HK-2 (cell line): ENCODE data around the gene FES.

Experiments
- DNase-seq: peaks from one replicate; pipeline ENCODE4 v3.0.0-alpha.2; 2018; ENCODE audit not compliant: unreplicated experiment

The FES gene

DNA sequence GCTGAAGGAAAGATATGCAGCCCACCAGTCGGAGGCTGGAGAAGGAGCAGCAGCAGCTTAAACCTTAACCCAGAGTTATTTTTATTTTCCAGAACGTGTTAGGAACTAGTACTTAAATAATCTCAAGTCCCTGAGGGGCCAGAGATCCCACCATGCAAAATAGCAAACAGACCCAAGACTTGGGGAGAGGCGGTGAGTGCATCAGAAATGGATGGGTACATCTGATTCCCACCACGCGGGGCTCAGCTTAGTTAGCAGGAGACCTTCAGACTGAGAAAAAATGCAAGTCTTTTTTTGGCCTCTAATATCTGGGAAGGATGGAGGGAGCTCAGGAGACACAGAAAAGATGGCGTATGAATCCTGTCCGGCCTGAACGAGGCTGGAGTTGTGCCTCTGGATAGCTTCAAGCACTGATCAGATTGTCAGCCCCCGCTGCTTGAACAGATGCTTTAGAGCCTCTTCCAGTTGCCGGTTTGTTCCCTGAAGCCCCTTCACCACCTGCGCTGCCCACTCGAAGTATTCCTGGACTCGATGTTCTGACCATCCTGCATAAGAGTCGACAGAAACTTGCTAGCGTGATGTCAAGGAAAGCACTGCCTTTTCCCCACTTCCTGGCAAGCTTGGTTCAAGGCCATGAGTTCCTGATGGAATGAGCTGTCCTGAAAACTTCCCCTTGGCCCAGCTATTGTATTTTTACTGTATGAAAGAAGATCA lies 46.7 kb downstream of the FES start:
- DNase-seq = no peak

- no peak for DNase-seq
These were observed 47.2 kb downstream of the FES start for GRCh38 chr15:90931575-90931827.

DNA sequence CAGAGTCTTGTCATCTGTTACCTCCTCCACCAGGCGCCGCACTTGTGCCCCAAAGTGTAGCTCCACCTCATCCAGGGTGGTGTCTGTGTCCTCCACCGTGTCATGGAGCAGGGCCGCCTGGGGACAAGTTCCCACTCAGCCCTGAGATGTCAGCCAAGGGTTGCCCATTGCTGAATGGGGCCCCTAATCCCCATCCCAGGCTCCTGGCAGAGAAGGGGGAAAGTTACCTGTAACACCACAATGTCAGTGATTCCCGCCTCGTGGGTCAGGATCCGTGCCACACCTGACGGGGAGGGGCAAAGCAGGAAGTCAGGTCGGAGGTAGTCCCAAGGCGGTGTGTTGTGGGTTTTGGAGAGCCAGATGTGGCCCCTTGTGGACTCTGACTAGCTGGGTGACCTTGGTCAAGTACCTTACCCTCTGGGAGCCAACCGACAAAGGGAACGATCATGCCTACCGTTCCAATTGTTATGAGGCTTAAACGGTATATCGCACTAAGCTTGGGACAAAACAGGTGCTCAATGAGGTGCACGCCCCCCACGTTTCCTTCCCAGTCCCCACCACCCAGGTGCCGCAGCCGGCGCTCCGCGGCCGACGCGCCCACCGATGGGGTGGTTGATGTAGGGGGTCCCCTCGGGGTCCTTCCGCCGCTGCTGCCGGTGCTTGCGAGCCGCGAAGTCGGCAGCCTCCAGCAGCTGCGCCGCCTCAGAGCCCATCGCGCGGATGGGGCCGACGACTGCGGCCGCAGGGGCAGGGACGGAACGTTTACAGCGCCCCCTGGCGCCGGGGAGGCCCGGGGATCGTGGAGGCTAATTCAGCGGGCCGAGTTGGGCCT lies 47.7 kb downstream of the FES start, which contains the start of gene HDDC3:
Gene HDDC3, minus strand, starts transcription at position 722 of the 832 bp plus-strand sequence. Its CDS starts 9 bp downstream, at position 713.
- DNase-seq = peak; percentile 84

GRCh38 chr15:90932660-90932991 lies 48.3 kb downstream of the FES start:
- DNase-seq = no peak

DNA sequence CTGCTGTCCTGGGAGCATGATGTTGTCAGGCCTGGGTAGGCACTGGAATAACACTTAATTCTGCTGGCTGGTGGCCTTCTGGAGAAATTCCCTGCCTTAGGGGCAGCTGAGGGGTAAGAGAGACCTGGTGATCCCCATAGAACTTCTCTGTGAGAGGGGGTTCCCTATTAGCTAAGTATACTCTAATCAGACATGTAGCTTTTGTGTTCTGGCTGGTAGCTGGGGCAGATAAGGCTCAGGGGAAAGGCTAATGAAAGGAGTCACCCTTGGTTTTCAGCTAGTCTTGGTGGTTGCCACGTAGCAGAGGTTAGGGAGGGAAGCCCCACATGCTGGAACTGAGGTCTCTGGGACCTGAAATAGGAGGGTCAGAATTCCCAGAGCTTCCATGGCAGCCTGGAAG lies 49.0 kb downstream of the FES start:
- no peak for DNase-seq

DNA sequence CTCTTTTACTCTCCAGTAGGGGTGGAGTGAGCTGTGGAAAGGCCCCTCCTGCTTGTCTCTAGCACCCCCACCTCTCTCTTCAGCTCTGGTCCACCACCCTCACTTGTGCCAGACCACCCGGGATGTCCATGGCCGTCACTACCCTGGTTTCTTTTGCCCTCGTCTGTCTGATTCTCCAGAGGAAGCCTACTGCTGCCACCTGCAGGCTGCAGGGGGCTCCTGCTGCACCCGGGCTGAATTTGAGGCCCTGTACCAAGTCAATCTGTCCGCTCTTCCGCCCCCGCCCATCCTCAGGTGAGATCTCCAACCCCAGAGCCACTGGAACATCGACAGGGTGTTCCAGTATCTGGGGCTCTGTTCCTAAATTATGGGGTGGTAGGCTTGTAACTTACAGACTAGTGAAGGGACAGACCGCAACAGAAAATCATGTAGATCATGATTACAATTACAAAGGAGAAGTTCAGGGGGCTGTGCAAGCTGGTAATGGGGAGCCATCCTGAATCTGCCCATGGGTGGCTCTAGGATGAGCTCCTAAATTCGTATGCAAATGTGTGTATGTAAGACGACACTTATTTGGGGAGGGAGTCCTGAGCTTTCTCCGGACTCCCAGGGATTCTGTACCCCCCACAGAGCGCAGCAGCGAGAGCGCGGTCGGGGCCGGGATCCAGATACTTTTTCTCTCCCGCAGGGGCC lies 50.1 kb downstream of the FES start:
- DNase-seq = peak; percentile 70

- peak; percentile 81 for DNase-seq
These were observed 50.8 kb downstream of the FES start, which contains the start of gene UNC45A for GRCh38 chr15:90934949-90935751. UNC45A (plus strand) TSS chr15:90935285; CDS start chr15:90935325, 40 bp downstream.

GRCh38 chr15:90936823-90937222 lies 52.5 kb downstream of the FES start:
- no peak for DNase-seq

DNA sequence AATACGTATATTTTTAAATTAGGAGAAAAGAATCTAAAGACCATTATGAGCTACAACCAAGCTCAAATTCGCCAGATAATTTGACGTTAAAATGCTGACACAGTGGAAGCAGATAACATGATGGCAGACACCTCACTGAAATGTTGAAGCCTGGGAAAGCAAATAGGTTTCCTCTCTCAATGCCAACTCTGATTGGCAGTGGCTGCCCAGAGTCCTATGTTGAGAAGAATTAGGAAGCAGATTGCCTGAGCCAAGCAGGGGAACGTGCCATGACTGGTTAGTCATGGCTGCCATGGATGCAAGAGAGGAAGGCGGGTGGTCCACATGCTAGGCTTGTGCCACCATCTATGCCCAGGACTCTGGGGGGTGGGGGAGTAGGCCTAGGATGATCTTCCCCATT lies 54.0 kb downstream of the FES start:
- DNase-seq = no peak

- DNase-seq = no peak
These were observed 55.5 kb downstream of the FES start for GRCh38 chr15:90939756-90940155.

DNA sequence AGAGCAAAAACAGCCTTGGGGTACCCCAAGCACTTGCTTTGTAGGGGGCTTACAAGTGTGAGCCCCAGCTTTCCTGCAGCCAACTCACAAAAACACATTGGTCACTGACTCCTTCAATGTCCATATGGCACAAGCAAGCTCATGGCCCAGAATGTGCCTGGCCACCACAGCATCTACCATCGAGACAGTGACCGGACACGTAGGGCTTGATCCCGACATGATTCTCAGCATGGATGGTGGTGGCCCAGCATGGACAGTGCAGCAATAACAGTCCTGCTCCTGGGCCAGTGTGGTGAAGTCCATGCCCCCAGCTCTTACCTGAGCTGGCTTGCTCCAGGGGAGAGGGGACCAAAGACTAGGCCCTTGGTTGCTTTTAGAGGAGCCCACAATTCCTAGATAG lies 56.7 kb downstream of the FES start:
- DNase-seq = no peak

GRCh38 chr15:90942354-90943120 lies 58.2 kb downstream of the FES start:
- DNase-seq = no peak

- no peak for DNase-seq
These were observed 60.8 kb downstream of the FES start for GRCh38 chr15:90945091-90945490.
